GM21447 (cell line): ENCODE results near the gene LMOD3.

Source experiments
- ATAC-seq: cut with Tn5 transposase; IDR thresholded peaks from one replicate; pipeline ENCODE4 v1.9.1; 2021; ENCODE audit not compliant: unreplicated experiment

LMOD3 gene

DNA sequence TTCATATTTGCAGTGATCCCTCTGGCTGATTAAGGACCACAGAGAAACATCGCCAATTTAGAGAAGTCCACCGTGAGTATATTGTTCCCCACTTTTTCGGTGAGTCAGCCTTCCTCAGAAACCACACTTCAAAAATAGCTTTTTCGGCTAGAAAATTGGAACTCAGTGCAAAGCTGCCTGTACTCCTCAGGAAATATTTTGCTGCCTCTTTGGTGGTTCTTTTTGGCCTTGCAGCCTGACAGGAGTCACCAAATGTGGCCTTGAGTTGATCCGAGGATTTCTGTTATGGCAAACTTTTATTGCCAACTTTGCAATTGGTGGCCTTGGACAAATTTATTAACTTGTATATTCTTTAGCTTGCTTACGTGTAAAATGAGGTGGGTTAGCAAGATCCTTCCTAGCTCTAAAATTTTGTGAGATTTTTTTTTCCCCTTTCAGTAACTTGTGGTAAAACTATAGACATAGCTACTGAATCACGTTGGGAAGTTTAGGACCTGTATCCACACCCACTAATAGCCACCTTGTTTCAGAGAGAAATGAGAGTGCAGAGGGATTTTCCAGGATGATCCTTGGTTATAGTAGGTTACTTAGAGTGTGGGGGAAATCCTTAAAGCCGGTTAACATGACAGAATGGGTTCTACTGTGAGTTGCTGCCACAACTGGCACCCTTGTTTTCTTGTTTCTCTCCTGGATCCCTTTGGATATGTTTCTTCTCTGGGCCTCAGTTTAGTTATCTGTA, 27.8 kb downstream of the LMOD3 start:
- no peak for ATAC-seq

DNA sequence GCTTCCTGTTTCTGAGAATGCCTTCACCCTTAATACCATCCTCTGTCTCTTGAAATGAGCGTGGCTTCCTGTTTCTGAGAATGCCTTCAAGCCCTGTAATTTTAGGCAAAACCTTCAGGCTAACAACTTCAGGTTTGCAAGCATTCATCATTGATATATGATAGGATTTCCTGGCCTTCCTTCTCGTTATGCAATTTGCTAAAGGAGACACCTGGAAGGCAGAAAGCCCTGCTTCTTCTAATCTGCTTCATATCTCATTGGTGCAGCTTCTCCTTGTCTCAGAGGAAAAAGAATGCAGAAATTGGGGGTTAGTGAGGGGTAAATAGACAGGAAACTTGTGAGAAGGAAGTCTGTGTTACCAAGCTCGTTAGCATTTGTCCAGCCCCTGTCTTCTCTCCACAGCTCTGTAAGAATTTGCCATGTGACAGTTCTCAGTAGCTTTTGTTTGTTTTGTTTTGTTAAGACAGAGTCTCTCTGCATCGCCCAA, 30.3 kb downstream of the LMOD3 start:
- peak; percentile 71 for ATAC-seq

DNA sequence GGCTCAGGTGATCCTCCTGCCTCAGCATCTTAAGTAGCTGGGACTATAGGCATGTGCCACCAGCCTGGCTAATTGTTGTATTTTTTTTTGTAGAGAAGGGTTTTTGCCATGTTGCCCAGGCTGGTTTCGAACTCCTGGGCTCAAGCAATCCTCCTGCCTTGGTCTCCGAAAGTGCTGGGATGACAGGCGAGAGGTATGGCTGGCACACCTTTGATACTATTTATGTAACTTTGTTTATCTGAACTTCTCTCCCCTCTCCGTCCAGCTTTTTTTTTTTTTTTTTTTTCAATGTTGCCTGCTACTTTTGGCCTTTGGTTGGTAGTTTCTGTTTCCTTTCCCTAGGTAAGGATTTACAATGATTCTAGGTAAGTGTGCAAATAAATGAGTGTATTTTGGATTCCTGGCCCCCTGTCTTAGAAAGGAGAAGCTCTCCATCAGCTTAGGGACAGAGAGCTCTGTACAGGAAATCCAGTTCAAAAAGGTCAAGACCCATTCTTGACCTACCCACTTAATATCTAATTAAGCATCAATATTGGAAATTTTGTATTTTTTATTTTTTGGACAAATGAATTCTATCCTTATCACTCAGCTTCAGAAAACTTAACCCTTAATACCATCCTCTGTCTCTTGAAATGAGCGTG, 30.9 kb downstream of the LMOD3 start:
- ATAC-seq = no peak

- ATAC-seq = no peak
Measured at GRCh38 chr3:69090021-69090420, 32.4 kb downstream of the LMOD3 start.

DNA sequence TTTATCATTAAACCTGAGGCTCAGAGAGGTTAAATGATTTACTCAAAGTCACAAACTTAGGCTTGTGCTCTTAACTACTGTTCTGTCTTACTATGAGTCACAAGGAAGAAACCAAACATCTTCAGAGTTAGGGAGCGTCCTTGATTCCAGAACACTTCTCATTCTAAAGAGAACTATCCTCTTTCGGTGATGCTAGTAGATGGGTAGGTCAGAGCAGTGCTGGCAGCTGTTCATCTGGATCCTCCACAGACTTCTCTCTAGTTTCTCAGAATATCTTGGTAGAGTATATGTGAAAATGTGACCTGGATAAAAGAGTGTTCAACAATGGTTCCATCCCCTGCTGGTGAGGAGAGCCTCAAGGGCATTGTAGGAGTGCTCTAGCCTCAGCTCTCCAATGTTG, 34.3 kb downstream of the LMOD3 start:
- peak; percentile 25 for ATAC-seq

GRCh38 chr3:69087030-69087791, 35.2 kb downstream of the LMOD3 start:
- ATAC-seq = no peak

- ATAC-seq = no peak
Measured at GRCh38 chr3:69085833-69086722, 36.3 kb downstream of the LMOD3 start.

GRCh38 chr3:69085168-69085832, 37.1 kb downstream of the LMOD3 start:
- no peak for ATAC-seq

GRCh38 chr3:69084326-69085167, 37.8 kb downstream of the LMOD3 start, which contains the start of gene ARL6IP5:
Gene ARL6IP5 (plus strand): TSS chr3:69084937. CDS start chr3:69085048, 111 bp downstream.
- ATAC-seq = peak; percentile 49

- ATAC-seq = peak; percentile 56
Measured at GRCh38 chr3:69082805-69083204, 39.6 kb downstream of the LMOD3 start.

DNA sequence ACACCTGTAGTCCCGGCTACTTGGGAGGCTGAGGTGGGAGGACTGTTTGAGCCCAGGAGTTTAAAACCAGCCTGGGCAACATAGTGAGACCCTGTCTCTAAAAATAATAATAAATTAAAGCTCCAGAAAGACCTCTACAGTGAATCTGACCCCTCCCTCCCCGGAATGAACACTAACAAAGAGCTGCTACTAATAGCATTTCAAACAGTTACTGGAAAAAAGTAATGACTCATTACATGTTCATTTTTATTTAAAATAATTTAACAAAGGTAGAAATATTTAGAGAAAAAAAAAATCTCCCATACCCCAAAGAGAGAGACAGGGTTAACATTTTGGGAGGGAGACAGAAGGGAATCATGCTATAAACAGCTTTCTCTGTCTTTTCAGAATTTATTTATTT, 40.0 kb downstream of the LMOD3 start:
- ATAC-seq = no peak

- no peak for ATAC-seq
Measured at GRCh38 chr3:69081583-69082262, 40.7 kb downstream of the LMOD3 start.

DNA sequence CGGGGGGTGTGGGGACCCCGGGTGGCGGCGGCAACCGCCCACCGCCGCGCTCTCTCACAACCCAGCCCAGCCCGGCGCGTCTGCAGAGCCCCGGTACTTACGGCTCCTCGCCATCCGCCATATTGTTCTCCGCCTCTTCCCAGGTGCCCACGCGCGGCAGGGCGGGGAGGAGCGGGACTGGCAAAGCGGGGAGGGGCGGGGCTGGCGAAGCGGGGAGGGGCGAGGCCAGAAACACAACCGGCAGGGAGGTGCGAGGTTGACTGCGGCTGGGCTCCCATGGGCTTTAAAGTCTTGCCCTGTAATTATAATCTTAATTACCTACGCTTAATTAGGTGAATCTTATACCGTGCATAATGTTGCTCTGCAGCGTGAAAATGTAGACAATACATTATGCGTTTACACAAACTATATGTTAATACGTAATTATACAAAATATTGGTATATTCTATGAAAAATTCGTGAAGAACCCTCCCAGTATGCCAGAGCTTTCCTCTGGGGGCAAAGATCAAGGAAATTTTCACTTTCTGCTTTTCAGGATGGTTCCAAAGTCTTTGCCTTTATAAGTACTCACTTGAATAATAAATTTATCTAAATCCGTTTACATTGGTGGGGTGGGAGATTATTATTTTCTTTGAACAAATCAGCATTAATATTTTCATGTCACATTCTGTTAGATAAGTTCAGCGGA, 42.0 kb downstream of the LMOD3 start, which contains the start of gene UBA3:
UBA3 (minus strand) TSS at position 133 of the 688 bp plus-strand sequence; CDS start at position 121, 12 bp downstream.
- peak; percentile 39 for ATAC-seq

DNA sequence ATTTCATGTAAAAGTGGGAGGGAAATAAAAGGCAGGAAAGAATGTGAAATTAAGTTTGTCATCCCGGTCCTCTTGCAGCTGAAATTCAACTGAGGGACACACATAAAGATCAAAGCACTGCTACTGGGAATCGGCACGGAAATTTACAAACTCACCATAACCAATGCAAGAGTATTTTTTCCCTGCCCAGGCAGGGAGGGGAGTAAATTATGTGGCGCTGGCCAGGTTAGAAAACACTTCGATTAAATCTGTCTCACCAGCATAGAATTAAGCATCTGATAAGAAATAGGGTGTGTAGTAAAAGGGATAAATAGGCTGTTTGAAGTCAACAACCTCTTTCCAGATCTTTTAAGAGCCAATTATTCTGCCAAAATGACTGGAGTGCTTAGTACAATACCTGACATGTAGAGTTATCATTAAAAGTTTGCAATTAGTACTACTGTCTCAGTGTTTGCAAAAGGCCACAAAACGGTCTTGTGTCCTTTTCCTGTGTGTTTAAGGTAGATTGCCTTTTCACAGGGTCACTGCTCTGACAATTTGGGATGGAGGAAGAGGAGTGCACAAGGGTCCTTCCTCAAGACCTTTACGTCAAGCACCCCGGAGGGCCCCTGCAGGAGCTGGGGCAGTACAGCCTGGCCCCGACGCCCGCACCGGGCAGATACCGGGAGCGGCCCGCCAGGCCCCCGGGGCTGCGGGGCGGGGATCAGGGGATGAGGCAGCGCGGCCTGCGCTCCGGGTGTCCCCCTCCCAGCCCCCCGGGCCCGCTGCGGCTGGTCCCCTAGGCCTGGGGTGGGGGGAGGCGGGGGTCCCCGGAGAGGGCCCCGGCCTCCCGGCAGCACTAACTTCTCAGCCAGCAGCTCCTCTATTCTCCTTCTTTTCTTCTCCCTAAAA, 42.9 kb downstream of the LMOD3 start:
- no peak for ATAC-seq

DNA sequence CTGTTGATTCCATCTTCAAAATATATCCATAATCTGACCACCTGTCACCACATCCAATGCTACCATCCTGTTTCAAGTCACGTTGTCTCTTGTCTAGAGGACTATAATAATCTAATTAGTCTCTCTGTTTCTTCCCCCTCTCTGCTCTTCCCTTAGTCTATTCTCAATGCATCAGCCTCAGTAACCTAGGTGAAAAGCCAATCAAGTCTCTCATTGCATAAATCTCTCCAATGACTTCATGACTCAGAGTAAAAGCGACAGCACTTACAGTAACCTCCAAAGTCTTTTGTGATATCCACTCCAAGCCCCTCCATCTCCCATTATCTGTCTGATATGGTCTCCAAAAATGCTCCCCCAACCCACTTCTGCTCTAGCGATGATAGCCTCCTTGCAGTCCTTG, 49.5 kb downstream of the LMOD3 start:
- ATAC-seq = no peak

DNA sequence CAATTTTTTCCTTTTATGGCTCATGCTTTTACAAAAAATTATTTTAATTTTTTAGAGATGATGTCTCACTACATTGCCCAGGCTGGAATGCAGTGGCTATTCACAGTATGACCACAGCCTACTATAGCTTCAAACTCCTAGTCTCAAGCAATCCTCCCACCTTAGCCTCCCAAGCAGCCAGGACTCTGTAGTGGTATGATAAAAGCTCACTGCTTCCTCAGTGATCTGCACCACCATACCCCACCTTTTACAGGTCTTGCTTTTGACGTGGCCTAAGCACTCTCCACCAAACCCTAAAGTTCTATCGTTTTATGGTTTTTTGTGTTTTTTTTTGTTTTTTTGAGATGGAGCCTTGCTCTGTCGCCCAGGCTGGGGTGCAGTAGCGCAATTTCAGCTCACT, 56.3 kb downstream of the LMOD3 start:
- no peak for ATAC-seq
